NOMO-1 treated with dmso at 0.1 percent for 144 hours (cell line): ENCODE data around the gene KRTAP1-4.
"Not testable (repeated sequence)": the region's sequence is repeated elsewhere in the genome, so short reads cannot be mapped to it uniquely, and the experiment has no call there.

ENCODE experiments used
- DNase-seq: peaks from one replicate; lab custom pipeline; 2025; ENCODE audit not compliant: unreplicated experiment; lab: John Stamatoyannopoulos, UW

KRTAP1-4 gene, protein sequence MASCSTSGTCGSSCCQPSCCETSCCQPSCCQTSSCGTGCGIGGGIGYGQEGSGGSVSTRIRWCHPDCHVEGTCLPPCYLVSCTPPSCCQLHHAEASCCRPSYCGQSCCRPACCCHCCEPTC

DNA sequence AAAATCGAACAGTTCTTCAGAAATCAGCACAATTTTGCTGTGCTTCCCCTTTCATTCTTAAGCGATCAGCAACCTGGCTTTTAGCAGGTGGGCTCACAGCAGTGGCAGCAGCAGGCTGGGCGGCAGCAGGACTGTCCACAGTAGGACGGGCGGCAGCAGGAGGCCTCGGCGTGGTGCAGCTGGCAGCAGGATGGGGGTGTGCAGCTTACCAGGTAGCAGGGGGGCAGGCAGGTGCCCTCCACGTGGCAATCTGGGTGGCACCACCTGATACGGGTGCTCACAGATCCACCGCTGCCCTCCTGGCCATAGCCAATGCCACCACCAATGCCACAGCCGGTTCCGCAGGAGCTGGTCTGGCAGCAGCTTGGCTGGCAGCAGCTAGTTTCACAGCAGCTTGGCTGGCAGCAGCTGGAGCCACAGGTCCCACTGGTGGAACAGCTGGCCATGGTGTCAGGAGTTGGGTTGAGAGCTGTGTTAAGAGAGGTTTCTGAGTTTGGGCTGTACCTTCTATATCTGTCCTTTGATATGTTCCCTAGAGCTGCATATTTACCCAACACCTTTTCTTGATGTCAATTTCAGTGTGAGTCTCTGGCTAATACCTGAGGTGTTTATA lies at the start of gene KRTAP1-4:
Gene KRTAP1-4, minus strand, starts transcription at position 563 of the 613 bp plus-strand sequence. Its CDS starts 117 bp downstream, at position 446.
- no peak for DNase-seq

DNA sequence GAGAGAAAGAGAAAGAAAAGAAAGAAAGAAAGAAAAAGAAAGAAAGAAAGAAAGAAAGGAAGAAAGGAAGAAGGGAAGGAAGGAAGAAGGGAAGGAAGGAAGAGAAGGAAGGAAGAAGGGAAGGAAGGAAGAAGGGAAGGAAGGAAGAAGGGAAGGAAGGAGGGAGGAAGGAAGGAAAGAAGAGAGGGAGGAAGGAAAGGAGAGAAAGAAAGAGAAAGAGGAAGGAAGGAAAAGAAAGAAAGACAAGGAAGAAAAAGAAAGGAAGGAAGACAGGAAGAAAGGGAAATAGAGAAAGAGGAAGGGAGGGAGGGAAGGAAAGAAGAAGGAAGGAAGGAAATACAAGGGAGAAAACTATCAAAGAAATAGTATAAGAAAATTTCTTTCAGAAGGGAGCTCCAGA lies 46.8 kb upstream of the KRTAP1-4 start:
- no peak for DNase-seq

DNA sequence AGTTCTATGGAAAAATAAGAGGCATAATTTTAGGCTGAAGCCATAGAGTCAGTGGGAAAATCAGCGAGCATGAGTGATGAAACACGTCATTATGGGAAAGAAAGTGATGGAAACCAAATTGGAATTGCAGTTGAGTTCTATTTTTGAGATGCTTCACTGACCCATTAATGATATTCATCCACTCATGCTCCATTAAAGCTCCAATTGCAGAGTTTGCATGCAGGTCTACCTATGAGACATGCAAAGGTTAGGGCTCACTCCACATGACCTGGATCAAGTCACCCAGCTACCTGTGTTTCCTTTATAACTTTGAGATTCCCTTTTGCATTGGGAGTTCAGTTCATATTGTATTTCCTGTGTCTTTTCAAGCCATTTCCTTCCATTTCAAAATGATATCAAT lies 43.7 kb upstream of the KRTAP1-4 start:
- no peak for DNase-seq

DNA sequence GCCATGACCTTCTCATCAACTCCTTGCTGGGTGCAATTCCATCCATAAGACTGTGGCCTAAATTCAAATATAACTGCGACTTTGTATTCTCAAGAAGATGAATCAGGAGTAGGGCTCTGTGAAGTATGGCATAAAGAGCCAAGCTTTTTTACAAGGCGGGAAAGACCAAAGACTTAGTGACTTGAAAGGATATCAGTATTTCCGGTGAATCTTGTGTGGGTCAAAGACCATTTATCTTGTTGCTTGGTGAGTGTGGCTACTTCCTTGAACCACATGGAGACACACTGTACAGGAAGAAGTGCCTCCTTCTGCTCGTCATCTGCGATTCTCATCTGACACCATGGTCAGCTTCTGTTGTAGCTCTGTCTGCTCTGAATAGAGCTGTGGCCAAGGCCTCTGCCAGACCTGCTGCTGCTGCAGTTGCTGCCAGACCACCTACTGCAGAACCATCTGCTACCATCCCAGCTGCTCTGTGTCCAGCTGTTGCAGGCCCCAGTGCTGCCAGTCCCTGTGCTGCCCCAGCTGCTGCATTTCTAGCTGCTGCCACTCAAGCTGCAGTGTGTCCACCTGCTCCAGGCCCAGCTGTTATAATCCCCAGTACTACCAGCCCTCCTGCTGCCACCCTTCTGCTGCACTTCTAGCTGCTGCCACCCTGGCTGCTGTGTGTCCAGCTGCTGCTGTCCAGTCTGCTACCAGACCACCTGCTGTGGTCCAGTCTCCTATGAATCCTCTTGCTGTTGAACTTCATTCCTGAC lies 41.8 kb upstream of the KRTAP1-4 start:
- no peak for DNase-seq

DNA sequence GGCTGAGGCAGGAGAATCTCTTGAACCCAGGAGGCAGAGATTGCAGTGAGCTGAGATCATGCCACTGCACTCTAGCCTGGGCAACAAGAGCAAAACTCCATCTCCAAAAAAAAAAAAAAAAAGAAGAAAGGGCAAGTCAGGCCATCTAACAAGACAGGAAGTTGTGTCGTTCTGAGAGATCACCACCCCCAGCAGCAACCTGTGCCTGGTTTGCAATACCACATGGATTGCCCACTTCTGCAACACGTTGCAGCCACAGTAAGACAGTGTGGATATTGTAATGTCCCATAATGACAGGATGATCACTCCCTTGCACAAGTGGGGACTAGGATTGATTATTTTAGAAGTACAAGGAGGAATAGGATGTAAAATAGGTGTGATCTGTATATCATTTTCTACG lies 39.0 kb upstream of the KRTAP1-4 start:
- DNase-seq: no peak

DNA sequence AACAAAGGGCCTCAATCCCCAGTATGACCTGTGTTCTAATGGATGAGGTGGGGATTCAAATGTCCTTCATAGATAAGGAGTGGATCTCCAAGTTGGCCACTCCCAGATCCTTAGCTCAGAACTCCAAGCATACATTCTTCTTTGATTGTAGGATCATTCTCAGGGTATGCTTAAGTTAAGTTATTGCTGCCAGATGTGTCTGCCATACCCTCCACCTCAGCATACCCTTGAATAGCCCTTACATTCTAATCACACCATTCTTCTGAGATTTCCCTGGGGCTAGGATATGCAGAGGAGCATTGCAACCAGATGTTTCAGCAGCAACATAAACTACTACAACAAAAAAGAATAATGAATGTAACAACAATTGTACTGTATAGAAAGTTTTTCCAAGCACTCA lies 37.3 kb upstream of the KRTAP1-4 start:
- DNase-seq: no peak

DNA sequence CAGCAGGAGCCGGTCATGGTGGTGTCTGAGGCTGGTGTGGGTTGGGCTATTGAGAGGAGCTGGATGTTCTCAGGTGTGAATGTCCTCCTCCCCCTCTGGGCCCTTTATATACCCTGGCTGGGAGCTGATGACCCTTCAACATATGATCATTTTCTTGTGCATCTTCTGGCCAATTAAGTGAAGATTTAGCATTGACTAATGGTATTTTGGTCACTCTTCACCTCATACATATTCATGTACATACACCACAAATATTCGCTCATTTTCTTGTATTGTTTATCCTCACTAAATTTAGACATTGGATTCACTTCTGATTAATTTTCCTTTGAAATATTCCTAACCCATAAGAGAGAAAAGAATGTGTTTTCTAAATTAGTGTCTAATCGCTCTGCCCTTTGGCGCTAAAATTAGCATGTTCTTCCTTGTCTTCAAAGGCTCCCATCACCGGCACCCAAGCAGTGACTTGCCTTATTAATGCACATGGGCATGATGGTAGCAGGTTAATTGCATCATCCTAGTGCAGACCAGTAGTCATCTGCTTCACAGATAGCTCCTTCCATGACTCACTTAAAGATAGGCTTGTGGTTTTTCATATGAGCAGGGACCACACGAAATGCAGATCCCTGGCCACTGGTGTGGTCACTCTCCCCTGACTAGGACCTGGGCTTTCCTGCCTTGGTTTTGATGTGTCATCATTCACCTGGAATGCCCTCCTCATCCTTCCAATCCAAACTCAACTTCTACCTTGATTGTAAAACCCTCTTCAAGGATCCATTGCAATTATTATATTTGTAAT lies 36.0 kb upstream of the KRTAP1-4 start, which contains the start of gene KRTAP2-4:
Gene KRTAP2-4, minus strand, starts transcription at position 51 of the 796 bp plus-strand sequence. Its CDS starts 34 bp downstream, at position 17.
- DNase-seq: no peak

DNA sequence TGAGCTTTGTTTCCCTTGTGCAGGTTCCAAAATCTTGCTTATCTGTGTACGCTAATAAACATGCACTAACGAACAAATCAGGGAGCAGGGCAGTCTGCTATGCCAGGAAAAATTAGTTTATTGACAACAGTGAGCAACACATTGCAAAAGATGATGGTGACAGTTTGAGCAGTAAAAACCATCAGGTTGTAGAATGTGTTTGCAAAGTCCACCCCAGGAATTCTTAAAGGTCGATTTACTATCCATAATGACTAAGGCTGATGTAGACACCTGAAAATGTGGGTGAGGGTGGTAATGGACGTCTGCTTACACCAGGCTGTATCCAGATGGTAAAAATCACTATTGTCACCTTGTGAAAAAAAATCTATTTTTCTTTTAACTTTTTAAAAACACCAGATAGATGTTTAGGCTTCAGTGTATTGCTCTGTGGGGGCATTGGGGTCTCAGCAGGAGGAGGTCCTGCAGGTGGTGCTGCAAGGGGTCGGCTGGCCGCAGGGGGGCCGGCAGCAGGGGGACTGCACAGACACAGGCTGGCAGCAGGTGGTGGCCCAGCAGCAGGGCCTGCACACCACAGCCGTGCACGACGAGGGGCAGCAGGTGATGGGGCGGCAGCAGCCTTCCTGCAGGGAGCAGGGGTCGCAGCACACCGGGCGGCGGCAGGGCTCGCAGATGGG lies 35.2 kb upstream of the KRTAP1-4 start:
- not testable (repeated sequence) for DNase-seq

DNA sequence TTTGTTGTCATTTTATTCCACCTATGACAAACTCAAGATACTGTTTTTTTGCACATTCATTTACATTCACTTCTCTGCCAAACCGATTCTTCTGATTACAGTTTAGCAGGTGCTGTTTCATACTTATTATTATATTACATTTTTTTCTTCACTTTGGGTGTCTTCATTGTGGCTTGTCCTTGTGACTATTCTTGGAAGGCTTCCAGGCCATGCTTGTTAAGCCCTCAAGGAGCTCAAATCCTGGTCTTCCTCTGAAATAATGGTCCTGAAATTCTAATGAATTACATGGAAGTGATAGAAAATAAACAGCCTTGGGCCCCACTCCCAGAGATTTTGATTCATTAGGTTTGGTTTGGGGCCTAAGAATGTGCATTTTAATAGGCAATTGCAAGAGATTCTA lies 34.3 kb upstream of the KRTAP1-4 start:
- no peak for DNase-seq

DNA sequence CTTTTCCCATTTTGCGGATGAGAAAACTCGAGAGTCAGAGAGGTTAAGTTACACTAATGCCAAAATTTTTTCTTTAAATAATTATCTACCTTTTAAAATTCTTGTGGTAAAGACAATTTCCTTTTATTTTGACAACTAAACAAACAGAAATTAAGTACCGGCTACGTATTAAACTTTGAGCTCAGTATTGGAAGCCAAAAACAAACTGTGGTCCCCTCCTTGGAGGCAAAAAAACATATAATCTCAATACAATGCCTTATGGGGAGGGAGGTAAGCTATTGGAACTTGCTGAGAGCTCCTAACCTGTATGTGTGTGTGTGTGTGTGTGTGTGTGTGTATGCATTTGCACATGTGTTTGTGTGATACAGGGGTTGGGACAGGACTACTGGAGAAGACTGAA lies 33.5 kb upstream of the KRTAP1-4 start:
- no peak for DNase-seq

DNA sequence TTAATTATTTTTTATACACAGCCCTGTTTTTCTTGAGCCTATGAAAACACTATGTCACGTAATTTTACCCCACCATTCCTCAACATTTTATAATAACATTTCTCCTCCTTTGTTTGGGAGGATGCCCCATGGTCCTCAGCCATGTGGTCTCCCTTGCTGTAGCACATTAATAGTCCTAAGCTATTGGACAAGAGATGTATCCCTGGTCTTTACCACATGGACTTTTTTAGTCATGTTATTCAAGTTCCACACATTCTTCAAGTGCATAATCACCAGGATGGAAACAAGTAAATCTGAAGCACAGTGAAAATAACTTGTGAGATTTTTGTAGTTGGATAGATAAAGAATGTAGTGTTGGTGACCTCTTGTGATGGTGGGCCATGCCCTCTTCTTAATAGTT lies 32.0 kb upstream of the KRTAP1-4 start:
- no peak for DNase-seq

DNA sequence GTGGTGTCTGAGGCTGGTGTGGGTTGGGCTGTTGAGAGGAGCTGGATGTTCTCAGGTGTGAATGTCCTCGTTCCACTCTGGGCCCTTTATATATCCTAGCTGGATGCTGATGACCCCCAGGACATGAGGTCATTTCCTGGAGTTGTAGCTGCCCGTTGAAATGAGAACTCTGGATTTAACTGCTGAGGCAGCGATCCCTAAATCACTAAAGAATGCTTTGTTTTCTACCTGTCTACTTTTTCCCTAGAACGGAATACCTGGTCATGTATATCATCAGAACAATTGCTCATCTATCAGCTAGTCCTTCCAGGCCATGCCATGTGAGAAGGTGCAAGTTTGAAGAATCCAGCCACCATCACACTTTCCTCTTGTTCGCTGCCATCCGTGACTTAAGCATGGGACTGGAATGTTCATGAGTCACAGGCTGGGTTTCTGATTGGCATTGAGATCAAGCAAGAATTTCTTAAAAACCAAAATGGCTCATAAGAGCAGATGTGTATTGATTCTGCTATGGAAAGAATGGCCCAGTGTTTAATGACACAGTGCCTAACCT lies 30.1 kb upstream of the KRTAP1-4 start, which contains the start of gene KRTAP2-3:
Gene KRTAP2-3, minus strand, starts transcription at position 63 of the 553 bp plus-strand sequence. CDS start 64 bp downstream, outside the sequence.
- DNase-seq: no peak

DNA sequence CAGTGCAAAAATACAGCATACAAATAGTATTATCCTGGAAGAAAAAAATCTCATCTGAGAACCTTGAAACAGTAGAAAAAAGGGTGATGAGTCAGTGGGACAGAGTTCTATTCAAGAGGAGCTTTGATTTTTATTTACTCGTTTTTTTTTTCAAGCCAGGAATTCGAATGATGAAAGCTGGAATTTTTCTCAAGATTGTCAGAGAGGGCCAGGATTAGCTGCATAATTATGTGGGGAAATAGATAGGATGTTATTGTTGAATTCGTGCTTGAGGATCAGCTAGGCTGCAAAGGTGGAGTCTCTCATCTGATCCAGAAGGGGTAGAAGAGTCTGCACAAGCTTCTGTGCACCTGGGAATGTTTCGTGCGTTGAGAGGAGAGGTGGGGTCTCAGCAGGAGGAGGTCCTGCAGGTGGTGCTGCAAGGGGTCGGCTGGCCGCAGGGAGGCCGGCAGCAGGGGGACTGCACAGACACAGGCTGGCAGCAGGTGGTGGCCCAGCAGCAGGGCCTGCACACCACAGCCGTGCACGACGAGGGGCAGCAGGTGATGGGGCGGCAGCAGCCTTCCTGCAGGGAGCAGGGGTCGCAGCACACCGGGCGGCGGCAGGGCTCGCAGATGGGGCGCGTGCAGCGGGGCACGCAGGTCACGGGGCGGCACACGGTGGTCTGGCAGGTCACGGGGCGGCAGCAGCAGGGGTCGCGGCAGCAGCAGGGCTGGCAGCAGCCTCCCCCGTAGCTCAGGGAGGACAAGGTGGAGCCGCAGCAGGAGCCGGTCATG lies 29.5 kb upstream of the KRTAP1-4 start:
- DNase-seq: not testable (repeated sequence)

DNA sequence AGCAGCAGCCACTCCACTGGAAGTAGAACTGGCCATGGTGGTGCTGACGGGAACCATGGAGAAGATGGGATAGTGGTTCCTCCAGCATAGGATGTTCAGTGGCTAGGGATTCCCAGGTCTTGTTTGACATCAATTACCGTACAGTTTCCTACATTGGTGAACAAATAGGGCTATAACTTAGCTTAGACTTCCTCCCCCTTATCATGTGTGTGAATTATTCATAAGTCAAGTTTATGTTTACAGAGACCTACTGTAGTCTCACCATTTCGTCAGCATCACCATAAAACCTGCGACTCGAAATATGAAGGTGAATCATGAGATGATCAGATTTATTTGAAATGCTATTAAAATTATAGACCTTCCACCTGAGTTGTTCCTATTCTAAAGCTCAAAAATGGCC lies 28.7 kb upstream of the KRTAP1-4 start:
- no peak for DNase-seq

DNA sequence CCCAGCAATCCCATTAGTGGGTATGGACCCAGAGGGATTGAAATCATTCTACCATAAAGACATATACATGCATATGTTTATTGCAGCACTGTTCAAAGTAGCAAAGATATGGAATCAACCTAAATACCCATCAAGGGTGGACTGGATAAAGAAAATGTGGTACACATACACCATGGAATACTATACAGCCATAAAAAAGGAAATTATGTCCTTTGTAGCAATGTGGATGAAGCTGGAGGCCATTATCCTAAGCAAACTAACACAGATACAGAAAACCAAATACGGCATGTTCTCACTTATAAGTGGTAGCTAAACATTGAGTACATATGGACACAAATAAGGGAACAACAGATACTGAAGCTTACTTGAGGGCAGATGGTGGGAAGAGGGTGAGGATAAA lies 27.6 kb upstream of the KRTAP1-4 start:
- DNase-seq: no peak

DNA sequence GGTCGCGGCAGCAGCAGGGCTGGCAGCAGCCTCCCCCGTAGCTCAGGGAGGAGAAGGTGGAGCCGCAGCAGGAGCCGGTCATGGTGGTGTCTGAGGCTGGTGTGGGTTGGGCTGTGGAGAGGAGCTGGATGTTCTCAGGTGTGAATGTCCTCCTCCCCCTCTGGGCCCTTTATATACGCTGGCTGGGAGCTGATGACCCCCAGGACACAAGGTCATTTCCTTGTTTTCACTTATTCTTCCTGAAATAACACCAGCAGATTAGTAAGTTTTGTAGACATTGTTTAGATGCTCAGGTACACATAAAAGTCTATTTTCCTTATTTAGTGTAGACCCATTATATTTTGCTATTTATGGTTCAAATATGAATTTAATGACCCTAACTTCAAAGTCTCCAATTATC lies 25.1 kb upstream of the KRTAP1-4 start, which contains the start of gene KRTAP2-2:
Gene KRTAP2-2, minus strand, starts transcription at position 101 of the 400 bp plus-strand sequence. Its CDS starts 19 bp downstream, at position 82.
- DNase-seq: not testable (repeated sequence)

DNA sequence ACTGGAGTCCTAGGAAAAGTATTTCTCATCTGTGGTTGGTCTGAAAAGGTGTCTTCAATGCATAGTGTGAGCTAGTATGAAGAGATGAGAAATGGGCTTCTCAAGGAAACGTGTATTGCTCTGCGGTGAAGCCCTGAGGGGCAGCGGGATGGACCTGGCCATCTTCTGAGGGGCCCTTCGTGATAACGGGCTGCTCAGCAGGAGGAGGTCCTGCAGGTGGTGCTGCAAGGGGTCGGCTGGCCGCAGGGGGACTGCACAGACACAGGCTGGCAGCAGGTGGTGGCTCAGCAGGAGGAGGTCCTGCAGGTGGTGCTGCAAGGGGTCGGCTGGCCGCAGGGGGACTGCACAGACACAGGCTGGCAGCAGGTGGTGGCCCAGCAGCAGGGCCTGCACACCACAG lies 24.6 kb upstream of the KRTAP1-4 start:
- DNase-seq: not testable (repeated sequence)

DNA sequence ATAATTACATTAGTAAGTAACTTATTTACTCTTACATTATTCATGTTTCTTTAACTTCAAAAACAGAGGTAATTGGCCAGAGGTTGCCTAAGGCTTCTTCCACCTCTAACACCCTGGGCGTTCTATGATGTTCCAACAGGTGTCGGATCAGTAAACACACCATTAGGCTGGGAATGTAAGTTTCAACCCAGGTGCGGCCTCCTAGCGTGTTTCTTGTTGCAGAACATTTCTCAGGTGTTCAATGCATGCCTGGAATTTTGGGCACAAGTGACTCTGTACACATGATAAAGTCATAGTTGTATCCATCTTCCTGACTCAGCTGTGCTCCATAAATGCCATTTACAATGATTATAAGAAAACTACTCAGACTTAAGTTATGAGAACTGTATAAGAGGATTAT lies 24.0 kb upstream of the KRTAP1-4 start:
- DNase-seq: no peak

DNA sequence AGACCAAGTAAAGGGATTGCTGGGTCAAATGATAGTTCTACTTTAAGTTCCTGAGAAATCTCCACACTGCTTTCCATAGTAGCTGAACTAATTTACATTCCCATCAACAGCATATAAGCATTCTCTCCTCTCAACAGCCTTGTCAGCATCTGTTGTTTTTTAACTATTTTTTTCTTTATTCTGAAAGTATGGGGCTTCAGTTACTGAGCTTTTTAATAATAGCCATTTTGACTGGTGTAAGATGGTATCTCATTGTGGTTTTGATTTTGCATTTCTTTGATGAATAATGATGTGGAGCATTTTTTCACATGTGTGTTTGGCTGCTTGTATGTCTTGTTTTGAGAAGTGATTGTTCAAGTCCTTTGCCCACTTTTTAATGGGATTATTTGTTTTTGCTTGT lies 22.6 kb upstream of the KRTAP1-4 start:
- no peak for DNase-seq

DNA sequence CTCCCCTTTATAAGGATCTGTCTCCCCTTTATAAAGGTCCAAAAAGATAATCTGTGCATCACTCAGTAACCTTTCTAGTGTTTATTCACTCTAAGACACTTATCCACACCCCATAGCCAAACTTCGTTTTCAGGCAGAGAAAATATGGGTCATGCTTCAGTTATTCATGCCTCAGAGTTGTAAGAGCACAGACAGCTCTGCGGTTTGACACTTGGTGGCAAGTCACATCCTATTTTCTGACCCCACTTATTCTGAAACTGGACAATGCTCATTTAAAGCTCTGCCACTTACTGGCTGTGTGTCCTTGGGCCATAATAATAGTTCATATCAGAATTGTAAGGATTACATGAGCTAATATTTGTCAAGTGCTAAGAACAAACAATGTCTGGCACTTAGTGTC lies 19.1 kb upstream of the KRTAP1-4 start:
- DNase-seq: no peak
